GM12891 (cell line): ENCODE measurements around the gene CNTNAP3B.
"Not testable (repeated sequence)": the region's sequence is repeated elsewhere in the genome, so short reads cannot be mapped to it uniquely, and the experiment has no call there.

Source experiments
- PAX5 ChIP-seq: IDR thresholded peaks from 2 replicates; pipeline ENCODE4 v1.6.1; 2011; ENCODE audit warnings: low read length, moderate library complexity, mild to moderate bottlenecking; ENCODE audit not compliant: insufficient read depth, severe bottlenecking
- POLR2A ChIP-seq: IDR thresholded peaks from 2 replicates; pipeline ENCODE4 v1.6.1; 2011; ENCODE audit warnings: low read depth, low read length, control low read depth
- POLR2AphosphoS5 ChIP-seq: IDR thresholded peaks from 2 replicates; pipeline ENCODE4 v1.6.1; 2011; ENCODE audit warnings: low read depth, low read length, control low read depth
- POU2F2 ChIP-seq: IDR thresholded peaks from 2 replicates; pipeline ENCODE4 v1.6.1; 2011; ENCODE audit warnings: low read depth, mild to moderate bottlenecking, control low read depth, low read length, moderate library complexity
- SPI1 ChIP-seq: IDR thresholded peaks from 2 replicates; pipeline ENCODE4 v1.6.1; 2011; ENCODE audit warnings: low read depth, low read length, control low read depth
- TAF1 ChIP-seq: IDR thresholded peaks from 2 replicates; pipeline ENCODE4 v1.6.1; 2011; ENCODE audit warnings: low read depth, low read length, control low read depth

GRCh38 chr9:42071026-42071425 lies 58.2 kb downstream of the CNTNAP3B start:
- TF ChIP-seq POLR2A, PAX5, TAF1, POLR2AphosphoS5, SPI1, POU2F2: not testable (repeated sequence)
